WTC11 (cell line): ENCODE results near the gene RYR2.

Source experiments
- CTCF ChIP-seq: fragments of 200-600 bp; IDR thresholded peaks from 2 replicates; pipeline ENCODE4 v1.8.0; 2022; ENCODE audit warnings: antibody characterized with exemption
- E2F5 ChIP-seq: sonication (generic); formaldehyde crosslinking; IDR thresholded peaks from 2 replicates; pipeline ENCODE4 v1.8.1; 2022; ENCODE audit warnings: mild to moderate bottlenecking, moderate library complexity, missing genetic modification reagents
- NFE2L1 ChIP-seq: sonication (generic); formaldehyde crosslinking; IDR thresholded peaks from 2 replicates; pipeline ENCODE4 v1.8.1; 2023; ENCODE audit warnings: missing genetic modification reagents
- NFYB ChIP-seq: sonication (generic); formaldehyde crosslinking; conservative IDR thresholded peaks from 2 replicates; pipeline ENCODE4 v1.8.0; 2022; ENCODE audit warnings: low read depth, missing genetic modification reagents
- SMAD3 ChIP-seq: sonication (generic); formaldehyde crosslinking; IDR thresholded peaks from 2 replicates; pipeline ENCODE4 v1.8.0; 2022; ENCODE audit warnings: missing genetic modification reagents, mild to moderate bottlenecking, borderline replicate concordance
- USF2 ChIP-seq: sonication (generic); formaldehyde crosslinking; IDR thresholded peaks from 2 replicates; pipeline ENCODE4 v1.8.1; 2023; ENCODE audit warnings: mild to moderate bottlenecking, missing genetic modification reagents, moderate library complexity
- ZNF232 ChIP-seq: sonication (generic); formaldehyde crosslinking; IDR thresholded peaks from 2 replicates; pipeline ENCODE4 v1.8.0; 2022; ENCODE audit warnings: mild to moderate bottlenecking, missing genetic modification reagents
- TF ChIP-seq, protein P1 (sequence below): sonication (generic); formaldehyde crosslinking; conservative IDR thresholded peaks from 2 replicates; pipeline ENCODE4 v1.8.1; 2022; ENCODE audit warnings: mild to moderate bottlenecking, missing genetic modification reagents

- TF ChIP-seq CTCF (no peak), SMAD3 (no peak), NFYB (no peak), NFE2L1 (no peak), USF2 (CRISPR knock-in tag) (no peak), E2F5 (CRISPR knock-in tag) (no peak), ZNF232 (CRISPR knock-in tag) (no peak)
- TF ChIP-seq, protein P1, sequence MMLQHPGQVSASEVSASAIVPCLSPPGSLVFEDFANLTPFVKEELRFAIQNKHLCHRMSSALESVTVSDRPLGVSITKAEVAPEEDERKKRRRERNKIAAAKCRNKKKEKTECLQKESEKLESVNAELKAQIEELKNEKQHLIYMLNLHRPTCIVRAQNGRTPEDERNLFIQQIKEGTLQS (CRISPR knock-in tag) = no peak
Measured at GRCh38 chr1:237206065-237206414, 164.1 kb downstream of the RYR2 start.
